Measurements from ENCODE around the gene MAPK12.
A peak's percentile ranks its signal among the peaks of the same experiment; 100 is the strongest.

MAPK12 gene

DNA sequence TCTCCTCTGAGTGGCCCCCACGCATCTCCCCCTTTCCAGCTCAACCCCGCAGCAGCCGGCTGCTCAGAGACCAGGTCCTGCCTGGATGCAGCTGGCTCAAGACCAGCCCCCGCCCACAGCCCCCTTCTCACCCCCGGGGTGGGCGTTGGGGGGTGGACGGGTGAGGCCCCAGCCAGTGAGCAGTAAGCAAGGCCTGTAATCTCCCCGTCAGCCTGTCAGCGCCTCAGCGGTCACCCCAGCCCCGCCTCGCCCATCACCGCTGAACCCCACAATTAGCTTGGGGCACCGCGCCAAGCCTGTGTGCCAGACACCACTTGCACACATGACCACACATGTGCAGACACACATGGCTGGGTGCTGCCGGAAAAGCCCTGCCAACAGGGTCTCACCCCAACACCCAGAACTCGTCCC lies 40.1 kb upstream of the MAPK12 start:
- H3K4me1 Mint-ChIP-seq: peaks cover 45% of the 10 kb centered on the region
- H3K36me3 Mint-ChIP-seq (ENCODE audit: low read depth): no peaks in the 10 kb centered on the region
- peak overlapping the region in 2 of 3 experiments; percentile 83 to 85 for H3K27ac Mint-ChIP-seq
- TF ChIP-seq, protein P1, sequence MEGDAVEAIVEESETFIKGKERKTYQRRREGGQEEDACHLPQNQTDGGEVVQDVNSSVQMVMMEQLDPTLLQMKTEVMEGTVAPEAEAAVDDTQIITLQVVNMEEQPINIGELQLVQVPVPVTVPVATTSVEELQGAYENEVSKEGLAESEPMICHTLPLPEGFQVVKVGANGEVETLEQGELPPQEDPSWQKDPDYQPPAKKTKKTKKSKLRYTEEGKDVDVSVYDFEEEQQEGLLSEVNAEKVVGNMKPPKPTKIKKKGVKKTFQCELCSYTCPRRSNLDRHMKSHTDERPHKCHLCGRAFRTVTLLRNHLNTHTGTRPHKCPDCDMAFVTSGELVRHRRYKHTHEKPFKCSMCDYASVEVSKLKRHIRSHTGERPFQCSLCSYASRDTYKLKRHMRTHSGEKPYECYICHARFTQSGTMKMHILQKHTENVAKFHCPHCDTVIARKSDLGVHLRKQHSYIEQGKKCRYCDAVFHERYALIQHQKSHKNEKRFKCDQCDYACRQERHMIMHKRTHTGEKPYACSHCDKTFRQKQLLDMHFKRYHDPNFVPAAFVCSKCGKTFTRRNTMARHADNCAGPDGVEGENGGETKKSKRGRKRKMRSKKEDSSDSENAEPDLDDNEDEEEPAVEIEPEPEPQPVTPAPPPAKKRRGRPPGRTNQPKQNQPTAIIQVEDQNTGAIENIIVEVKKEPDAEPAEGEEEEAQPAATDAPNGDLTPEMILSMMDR (IDR thresholded peaks at IDR 0.05; ENCODE audit: unreplicated experiment in 3 of 3): no peak
- peak overlapping the region; percentile 31 to 71 (median 68) for H3K4me3 Mint-ChIP-seq
- H3K27me3 Mint-ChIP-seq (ENCODE audit: low read depth): no peaks in the 10 kb centered on the region
- no peaks in the 10 kb centered on the region for H3K9me3 Mint-ChIP-seq

DNA sequence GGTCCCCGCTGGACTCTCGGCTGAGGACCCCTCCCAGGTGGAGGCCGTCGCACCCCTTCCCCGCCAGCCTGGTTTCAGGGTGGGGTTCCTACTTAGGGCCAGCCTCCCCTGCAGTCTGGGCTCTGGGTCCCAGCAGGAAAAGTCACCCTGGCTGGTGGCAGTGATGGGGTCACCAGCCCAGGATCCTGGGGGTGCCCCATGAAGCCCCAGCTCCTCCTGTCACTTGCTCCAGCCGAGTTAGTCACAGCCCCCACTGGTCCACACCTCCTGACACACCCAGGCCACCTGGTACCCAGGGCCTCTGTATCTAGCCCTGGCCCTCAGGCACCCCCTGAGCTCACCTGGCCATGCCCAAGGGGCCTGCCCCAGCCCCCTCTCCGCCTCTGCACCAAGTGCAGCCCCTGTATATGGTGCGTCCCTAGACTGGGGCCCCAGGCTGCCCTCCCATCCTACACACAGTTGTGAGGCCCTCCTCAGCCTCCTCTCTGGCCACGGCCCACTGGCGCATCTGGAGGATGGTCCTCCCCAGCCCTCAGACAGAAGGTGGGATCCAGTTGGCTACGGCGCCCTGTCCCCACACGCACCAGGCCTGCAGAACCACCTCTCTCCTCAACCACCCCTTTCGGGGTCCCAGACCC lies 39.3 kb upstream of the MAPK12 start:
- peaks cover 41% of the 10 kb centered on the region for H3K4me1 Mint-ChIP-seq
- peak overlapping the region; percentile 56 to 72 (median 69) for H3K4me3 Mint-ChIP-seq
- H3K9me3 Mint-ChIP-seq: no peaks in the 10 kb centered on the region
- TF ChIP-seq, protein P1 (IDR thresholded peaks at IDR 0.05; ENCODE audit: unreplicated experiment in 3 of 3): no peak
- no peaks in the 10 kb centered on the region for H3K36me3 Mint-ChIP-seq (ENCODE audit: low read depth)
- no peaks in the 10 kb centered on the region for H3K27me3 Mint-ChIP-seq (ENCODE audit: low read depth)
- H3K27ac Mint-ChIP-seq: peak overlapping the region in 2 of 3 experiments; percentile 59 to 83

GRCh38 chr22:50299785-50300619 lies 38.5 kb upstream of the MAPK12 start:
- H3K4me1 Mint-ChIP-seq: peaks cover 45% of the 10 kb centered on the region
- H3K27ac Mint-ChIP-seq: no peak overlapping the region
- H3K36me3 Mint-ChIP-seq (ENCODE audit: low read depth): no peaks in the 10 kb centered on the region
- no peaks in the 10 kb centered on the region for H3K27me3 Mint-ChIP-seq (ENCODE audit: low read depth)
- no peak overlapping the region for H3K4me3 Mint-ChIP-seq
- no peaks in the 10 kb centered on the region for H3K9me3 Mint-ChIP-seq
- TF ChIP-seq, protein P1 (IDR thresholded peaks at IDR 0.05; ENCODE audit: unreplicated experiment in 3 of 3): no peak

DNA sequence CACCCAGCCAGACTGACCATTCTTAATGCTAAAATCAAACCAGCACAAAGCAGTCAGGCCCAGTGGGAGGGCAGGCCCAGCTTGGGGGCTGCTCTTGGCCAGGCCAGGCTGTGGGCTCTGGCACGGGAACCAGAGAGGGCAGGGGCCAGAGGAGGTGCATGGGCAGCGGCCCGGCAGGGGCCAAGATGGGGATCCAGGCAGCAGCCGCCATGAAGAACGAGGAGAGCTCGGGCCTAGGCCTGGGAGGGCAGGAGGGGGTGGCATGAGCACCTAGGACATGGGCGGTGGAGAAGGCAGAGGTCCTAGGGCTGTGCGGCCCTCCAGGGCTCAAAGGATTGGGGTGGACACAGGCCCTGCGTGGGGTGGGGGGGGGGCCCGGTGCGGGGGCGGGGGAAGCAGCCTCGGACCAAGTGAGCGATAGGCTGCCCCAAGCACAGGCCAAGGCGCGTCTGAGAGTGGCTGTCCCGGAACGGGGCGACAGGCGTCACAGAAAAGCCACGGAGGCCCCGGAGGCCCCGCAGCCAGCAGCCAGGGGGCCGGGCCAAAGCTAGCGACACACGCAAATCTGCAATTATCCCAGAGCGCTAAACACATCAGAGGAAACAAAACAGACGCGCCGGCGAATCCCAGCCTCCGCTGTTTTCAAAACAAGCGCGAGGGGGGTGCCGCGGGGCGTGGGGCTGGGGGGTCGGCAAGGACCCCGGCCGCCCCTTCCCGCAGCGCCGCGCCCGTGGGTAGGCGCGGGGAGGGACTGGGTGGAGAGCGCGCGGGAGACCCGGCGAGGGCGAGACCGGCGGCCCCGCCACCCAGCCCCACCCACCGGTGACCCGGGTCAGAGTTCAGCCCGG lies 37.7 kb upstream of the MAPK12 start:
- Mint-ChIP-seq H3K36me3 (ENCODE audit: low read depth) (no peaks in the 10 kb centered on the region), H3K9me3 (no peaks in the 10 kb centered on the region), H3K4me1 (peaks cover 41% of the 10 kb centered on the region), H3K27me3 (ENCODE audit: low read depth) (no peaks in the 10 kb centered on the region), H3K4me3 (peak overlapping the region; percentile 35 to 57 (median 47)), H3K27ac (no peak overlapping the region)
- TF ChIP-seq, protein P1 (IDR thresholded peaks at IDR 0.05; ENCODE audit: unreplicated experiment in 3 of 3): no peak

DNA sequence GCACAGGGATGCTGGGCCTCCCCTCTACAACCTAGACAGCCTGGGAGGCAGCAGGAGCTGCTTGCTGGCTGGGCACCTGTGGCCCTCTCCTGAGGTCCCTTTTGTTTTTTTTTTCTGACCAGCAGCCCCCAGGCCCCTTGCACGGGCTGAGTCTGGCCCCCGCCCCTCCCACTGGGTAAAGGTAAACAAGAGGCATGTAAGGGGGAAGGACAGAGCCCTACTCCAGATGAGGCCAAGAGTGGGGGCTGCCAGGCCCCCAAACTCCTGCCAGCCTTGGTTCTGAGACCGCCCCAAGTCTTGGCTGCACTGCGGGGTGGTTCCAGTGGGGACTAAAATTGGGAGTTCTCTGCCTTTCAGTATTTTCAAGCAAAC lies 36.8 kb upstream of the MAPK12 start:
- peaks cover 35% of the 10 kb centered on the region for H3K4me1 Mint-ChIP-seq
- TF ChIP-seq, protein P1 (IDR thresholded peaks at IDR 0.05; ENCODE audit: unreplicated experiment in 3 of 3): no peak
- H3K27ac Mint-ChIP-seq: peak overlapping the region in 1 of 3 experiments; percentile 22
- no peak overlapping the region for H3K4me3 Mint-ChIP-seq
- H3K36me3 Mint-ChIP-seq (ENCODE audit: low read depth): no peaks in the 10 kb centered on the region
- H3K27me3 Mint-ChIP-seq (ENCODE audit: low read depth): no peaks in the 10 kb centered on the region
- no peaks in the 10 kb centered on the region for H3K9me3 Mint-ChIP-seq
